IPS DF 6.9 (cell line): ENCODE data around the gene ARPC1A.

Experiments used
- DNase-seq: peaks from one replicate; pipeline ENCODE4 v3.0.0-alpha.2; 2013; ENCODE audit warnings: low read depth, low spot score
- H3K27ac ChIP-seq: one replicate; pipeline ENCODE4 v1.5.1; 2013; ENCODE audit warnings: low read length, control low read depth
- H3K27me3 ChIP-seq: 2 replicates; pipeline ENCODE4 v1.6.1; 2013; ENCODE audit warnings: mild to moderate bottlenecking, low read length; ENCODE audit not compliant: control insufficient read depth, insufficient read depth
- H3K36me3 ChIP-seq: 2 replicates; pipeline ENCODE4 v1.6.1; 2013; ENCODE audit warnings: low read length; ENCODE audit not compliant: control insufficient read depth, insufficient read depth
- H3K4me1 ChIP-seq: 2 replicates; pipeline ENCODE4 v1.6.1; 2013; ENCODE audit warnings: low read length; ENCODE audit not compliant: control insufficient read depth, insufficient read depth
- H3K4me3 ChIP-seq: 2 replicates; pipeline ENCODE4 v1.5.1; 2013; ENCODE audit warnings: mild to moderate bottlenecking, low read length
- H3K9me3 ChIP-seq: 2 replicates; pipeline ENCODE4 v1.6.1; 2013; ENCODE audit warnings: low read length, inconsistent platforms; ENCODE audit not compliant: control insufficient read depth, insufficient read depth
- WGBS: extraction: QIAGEN DNeasy Blood & Tissue Kit; methylation state at CpG from one replicate; pipeline ENCODE4 v1.1.7; 2013; ENCODE audit warnings: mixed read lengths, missing lambda C conversion rate; ENCODE audit not compliant: insufficient read length, insufficient coverage; 5-methylcytosine and 5-hydroxymethylcytosine counted together

ARPC1A gene

DNA sequence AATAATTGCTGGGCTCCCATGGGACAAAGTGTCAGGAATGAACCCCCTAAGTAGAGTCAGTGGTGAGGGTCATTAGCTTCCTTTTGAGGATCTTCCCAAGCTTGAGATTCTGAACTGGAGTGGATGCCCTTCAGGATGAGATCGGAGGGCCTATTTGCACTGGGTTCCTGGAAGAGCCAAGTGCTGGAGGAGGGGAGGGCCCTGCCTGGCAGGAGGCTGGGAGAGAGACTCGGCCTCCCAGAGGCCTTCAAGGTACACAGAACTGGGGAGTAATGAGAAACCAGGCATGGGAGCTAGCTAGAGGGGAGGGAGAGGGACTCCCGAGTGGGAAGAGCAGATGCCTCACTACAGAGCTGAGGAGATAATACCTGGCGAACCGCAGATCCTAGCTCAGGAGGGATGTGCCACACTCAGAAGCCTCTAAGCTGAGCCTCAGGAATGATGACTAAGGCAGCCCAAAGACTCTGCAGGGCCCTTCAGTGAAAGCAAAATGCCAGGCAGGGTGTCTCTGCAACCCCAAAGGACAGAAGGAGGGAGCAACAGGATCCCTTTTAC, 73.3 kb downstream of the ARPC1A start:
- no peak for DNase-seq
- no peak overlapping the region for H3K27ac ChIP-seq
- H3K4me1 ChIP-seq: peaks cover 1% of the 10 kb centered on the region; the same call in 1 of the 2 replicates
- WGBS: no CpG with 5 or more reads among the region's 5 CpGs
- no peak overlapping the region for H3K4me3 ChIP-seq
- H3K36me3 ChIP-seq: peaks cover 46% of the 10 kb centered on the region
- H3K27me3 ChIP-seq: no peaks in the 10 kb centered on the region
- no peaks in the 10 kb centered on the region for H3K9me3 ChIP-seq

DNA sequence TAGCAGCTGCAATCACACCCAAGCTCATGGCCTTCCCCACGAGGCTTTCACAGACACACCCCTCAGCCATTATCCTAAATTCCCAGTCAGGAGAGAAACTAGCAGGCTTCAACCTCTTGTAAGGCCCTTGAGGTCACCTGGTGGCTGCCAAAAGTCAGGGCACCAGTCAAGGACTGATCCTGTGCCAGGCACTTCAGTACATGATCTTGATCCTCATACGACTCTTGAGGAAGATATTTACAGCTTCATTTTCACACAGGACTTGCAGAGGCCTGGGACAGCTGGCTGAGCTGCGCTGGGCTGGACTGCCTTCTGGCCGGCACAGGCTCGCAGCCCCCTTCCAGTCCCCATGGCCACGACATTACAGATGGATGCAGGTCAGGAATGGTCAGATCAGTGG, 73.9 kb downstream of the ARPC1A start:
- no peak overlapping the region for H3K4me3 ChIP-seq
- no peak overlapping the region for H3K27ac ChIP-seq
- H3K4me1 ChIP-seq: no peaks in the 10 kb centered on the region
- H3K9me3 ChIP-seq: no peaks in the 10 kb centered on the region
- peaks cover 51% of the 10 kb centered on the region for H3K36me3 ChIP-seq
- WGBS: no CpG with 5 or more reads among the region's 6 CpGs
- no peaks in the 10 kb centered on the region for H3K27me3 ChIP-seq
- DNase-seq: no peak

DNA sequence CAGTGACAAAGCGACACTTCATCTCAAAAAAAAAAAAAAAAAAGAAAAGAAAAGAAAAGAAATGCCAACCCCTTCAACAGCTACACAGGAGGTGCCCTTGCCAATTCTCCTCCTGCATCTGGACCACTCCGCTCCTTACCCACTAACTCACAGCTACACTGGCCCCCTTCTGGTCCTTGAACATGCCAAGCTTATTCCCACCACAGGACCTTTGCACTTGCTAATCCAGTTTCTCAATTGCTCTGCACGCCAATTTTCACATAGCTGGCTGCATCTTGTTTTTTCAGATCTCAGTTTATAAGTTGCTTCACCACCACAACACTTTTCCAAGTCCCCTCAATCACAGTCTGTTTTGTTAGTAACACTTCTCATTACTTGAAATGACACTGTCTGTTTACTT, 77.2 kb downstream of the ARPC1A start:
- H3K9me3 ChIP-seq: no peaks in the 10 kb centered on the region
- no peaks in the 10 kb centered on the region for H3K4me1 ChIP-seq
- WGBS: no CpG with 5 or more reads among the region's 3 CpGs
- H3K27me3 ChIP-seq: no peaks in the 10 kb centered on the region
- DNase-seq: no peak
- H3K36me3 ChIP-seq: peaks cover 38% of the 10 kb centered on the region; the same call in 1 of the 2 replicates
- H3K4me3 ChIP-seq: no peak overlapping the region
- no peak overlapping the region for H3K27ac ChIP-seq

DNA sequence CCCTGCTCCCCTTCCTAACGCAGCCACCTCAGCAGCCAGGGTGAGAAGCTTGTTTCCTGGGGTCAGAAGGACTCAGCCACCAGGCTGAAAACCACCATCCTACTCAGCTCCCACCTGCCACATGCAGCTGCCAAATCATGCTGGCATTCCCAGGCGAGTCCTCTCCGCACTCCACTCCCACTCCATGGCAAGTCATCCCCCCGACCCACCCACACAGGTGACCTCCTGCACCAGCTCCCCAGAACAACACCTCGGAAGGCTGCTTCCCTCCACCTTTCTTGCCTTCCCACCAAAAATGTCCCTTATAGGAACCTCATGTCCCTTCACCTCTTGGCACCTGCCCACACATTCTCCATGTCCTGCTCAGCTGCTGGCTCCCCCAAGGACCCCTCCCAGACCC, 78.1 kb downstream of the ARPC1A start:
- Histone ChIP-seq H3K9me3 (no peaks in the 10 kb centered on the region), H3K36me3 (peaks cover 34% of the 10 kb centered on the region; the same call in 1 of the 2 replicates)
- no peak for DNase-seq

DNA sequence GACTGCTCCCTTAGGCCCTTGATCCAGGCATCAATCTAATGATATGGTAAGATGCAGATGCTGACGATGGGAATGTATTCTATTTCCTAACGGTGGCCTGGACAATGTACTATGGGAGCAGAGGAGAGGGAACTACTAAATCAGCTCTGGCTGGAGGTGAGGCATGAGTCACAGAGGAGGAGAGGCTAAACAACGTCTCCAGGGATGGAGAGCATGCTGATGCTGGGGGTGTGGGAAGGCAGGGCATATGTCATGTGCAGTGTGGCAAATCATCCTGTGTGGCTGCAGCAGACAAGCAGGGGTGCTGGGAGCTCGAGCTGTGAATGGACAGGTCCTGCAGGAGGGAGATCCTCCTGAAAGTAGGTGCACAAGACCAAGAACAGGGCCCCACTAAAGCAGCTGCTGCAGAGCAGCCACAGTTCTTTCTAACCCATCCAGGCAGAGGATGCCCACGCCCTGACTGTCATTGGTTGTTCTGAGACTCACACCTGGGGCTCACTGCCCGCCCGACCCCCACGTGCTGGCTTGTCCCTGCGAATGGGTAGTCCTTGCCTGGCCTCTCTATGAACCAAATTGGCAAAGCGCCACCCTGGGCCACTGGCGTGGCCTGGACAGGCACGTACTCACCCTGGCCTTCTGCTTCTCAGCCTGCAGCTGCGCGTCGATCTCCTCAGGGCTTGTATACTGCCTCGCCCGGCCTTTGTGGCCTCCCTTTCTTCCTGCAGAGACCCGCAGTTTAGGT, 78.7 kb downstream of the ARPC1A start:
- Histone ChIP-seq H3K27ac (no peak overlapping the region), H3K36me3 (peaks cover 30% of the 10 kb centered on the region; the same call in 1 of the 2 replicates), H3K27me3 (no peaks in the 10 kb centered on the region), H3K4me1 (no peaks in the 10 kb centered on the region), H3K9me3 (no peaks in the 10 kb centered on the region), H3K4me3 (no peak overlapping the region)
- DNase-seq: no peak
- no CpG with 5 or more reads among the region's 18 CpGs for WGBS

More for the DNA sequence above, 78.1 kb downstream of the ARPC1A start:
- Histone ChIP-seq H3K4me1 (no peaks in the 10 kb centered on the region), H3K4me3 (no peak overlapping the region), H3K27me3 (no peaks in the 10 kb centered on the region), H3K27ac (no peak overlapping the region)
- WGBS: no CpG with 5 or more reads among the region's 5 CpGs

DNA sequence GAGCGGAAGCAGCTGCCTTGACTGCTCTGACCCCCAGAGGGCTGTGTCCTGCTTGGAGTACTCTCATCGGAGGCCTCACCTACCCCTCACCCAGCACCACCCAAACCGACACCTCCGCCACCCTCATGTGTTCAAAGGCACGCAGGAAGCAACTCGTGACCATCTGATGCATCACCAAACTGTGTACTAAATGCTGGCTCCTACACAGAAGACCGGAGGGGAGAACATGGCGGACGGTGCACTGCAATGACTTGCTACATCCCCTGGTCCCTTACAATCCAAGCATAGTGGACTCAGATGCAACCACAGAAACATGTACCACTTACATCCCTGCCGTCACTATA, 79.3 kb downstream of the ARPC1A start:
- H3K36me3 ChIP-seq: peaks cover 25% of the 10 kb centered on the region; the same call in 1 of the 2 replicates
- WGBS: no CpG with 5 or more reads among the region's 10 CpGs
- H3K27me3 ChIP-seq: no peaks in the 10 kb centered on the region
- H3K4me1 ChIP-seq: no peaks in the 10 kb centered on the region
- no peak overlapping the region for H3K27ac ChIP-seq
- no peaks in the 10 kb centered on the region for H3K9me3 ChIP-seq
- no peak overlapping the region for H3K4me3 ChIP-seq
- DNase-seq: no peak

DNA sequence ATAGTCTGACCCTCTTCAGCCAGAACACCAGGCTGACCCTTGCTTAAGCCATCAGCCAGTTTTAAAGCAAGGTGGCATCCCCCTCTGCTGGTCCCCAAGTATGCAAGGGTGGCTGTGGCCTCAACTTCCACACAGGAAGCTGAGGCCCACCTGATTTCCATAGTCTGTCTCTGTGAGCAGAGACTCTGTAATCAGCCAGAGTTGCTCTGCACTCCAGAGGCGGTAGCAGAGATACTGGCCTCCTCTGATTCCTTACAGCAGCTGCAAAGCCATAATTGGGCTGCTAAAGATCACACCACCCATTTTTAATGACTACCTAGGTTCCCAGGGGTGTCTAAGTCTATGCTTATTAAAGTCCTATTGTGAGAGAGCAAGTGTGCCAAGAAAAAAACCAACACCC, 80.9 kb downstream of the ARPC1A start:
- H3K4me1 ChIP-seq: no peaks in the 10 kb centered on the region
- WGBS: no CpG with 5 or more reads among the region's 1 CpG
- H3K27ac ChIP-seq: no peak overlapping the region
- H3K4me3 ChIP-seq: no peak overlapping the region
- no peaks in the 10 kb centered on the region for H3K9me3 ChIP-seq
- no peak for DNase-seq
- H3K27me3 ChIP-seq: no peaks in the 10 kb centered on the region
- H3K36me3 ChIP-seq: peaks cover 14% of the 10 kb centered on the region; the same call in 1 of the 2 replicates

DNA sequence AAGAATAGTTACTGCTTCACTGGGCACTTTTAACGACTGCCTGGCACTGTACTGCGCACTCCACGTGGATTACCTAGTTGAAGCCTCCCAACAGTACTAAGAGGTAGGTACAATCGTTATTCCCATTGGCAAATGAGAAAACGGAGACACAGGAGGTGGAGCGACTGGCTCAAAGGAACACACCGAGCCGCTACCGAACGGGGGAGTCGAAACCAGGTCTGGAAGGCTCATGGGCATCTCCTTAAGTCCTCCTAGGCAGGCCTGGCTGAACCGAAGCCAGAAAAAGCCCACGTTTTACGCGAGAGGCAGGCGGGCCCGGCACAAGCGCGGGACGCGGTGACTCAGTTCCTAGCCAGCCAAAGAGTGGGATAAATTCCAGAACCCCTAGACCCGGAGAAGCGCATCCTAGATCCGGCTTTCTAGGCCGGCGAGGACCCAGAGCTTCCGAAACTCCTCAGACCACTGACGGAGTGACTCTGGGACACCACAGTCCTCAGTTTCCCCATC, 82.2 kb downstream of the ARPC1A start:
- no peaks in the 10 kb centered on the region for H3K27me3 ChIP-seq
- DNase-seq: no peak
- H3K27ac ChIP-seq: no peak overlapping the region
- H3K9me3 ChIP-seq: no peaks in the 10 kb centered on the region
- H3K36me3 ChIP-seq: peaks cover 14% of the 10 kb centered on the region; the same call in 1 of the 2 replicates
- no CpG with 5 or more reads among the region's 28 CpGs for WGBS
- H3K4me1 ChIP-seq: no peaks in the 10 kb centered on the region
- H3K4me3 ChIP-seq: peak overlapping the region; percentile 65

DNA sequence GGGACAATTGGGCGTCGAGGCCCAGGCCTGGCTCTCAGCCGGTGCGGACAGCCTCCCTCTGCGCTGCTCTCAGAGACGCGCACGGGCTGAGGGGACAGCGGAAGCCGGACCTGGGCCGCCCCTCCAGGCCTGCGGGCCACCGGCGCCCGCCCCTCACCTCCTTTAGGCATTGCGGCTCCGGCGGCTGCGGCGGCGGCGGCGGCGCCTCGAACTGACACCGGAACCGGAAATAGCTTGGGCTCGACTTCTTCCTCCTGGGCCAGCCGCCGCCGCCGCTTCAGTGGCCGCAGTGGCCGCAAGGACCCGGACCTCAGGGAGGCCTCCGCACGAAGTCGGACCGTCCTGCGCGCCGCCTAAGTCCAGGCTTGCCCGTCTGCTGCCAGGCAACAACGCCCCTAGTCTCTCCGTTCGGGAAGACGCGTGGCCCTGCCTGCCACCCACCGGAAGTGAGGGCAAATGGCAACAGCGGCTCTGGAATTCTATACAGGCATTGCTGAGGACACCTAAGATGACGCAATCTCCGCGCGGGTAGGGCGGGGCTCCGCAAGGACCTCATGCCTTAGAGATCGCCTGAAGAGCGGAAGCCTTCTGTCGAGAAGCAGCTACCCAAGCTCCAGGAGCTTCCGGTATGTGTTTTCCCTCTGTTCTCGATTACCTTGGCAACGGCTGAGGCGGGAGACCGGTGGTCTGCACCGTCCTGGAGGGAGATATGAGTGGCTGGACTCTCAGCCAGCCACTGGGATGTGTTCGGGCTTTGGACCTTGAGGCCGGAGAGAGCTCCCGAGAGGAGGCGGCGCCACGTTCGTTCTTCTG, 82.9 kb downstream of the ARPC1A start, which contains the start of the genes BUD31 and PDAP1:
TSS of gene BUD31 (plus strand) at position 591 of the 813 bp plus-strand sequence. CDS start 2,124 bp downstream, outside the sequence.
TSS of gene PDAP1 (minus strand) at position 219 of the 813 bp plus-strand sequence. CDS start at position 170, 49 bp downstream.
- Histone ChIP-seq H3K27me3 (no peaks in the 10 kb centered on the region), H3K4me3 (peak within 1 kb of the TSS; percentile 65), H3K4me1 (no peaks in the 10 kb centered on the region), H3K27ac (no peak within 1 kb of the TSS), H3K36me3 (peaks cover 12% of the 10 kb centered on the region; the same call in 1 of the 2 replicates), H3K9me3 (no peaks in the 10 kb centered on the region)
- no CpG with 5 or more reads among the region's 72 CpGs for WGBS
- DNase-seq: peak; percentile 74

DNA sequence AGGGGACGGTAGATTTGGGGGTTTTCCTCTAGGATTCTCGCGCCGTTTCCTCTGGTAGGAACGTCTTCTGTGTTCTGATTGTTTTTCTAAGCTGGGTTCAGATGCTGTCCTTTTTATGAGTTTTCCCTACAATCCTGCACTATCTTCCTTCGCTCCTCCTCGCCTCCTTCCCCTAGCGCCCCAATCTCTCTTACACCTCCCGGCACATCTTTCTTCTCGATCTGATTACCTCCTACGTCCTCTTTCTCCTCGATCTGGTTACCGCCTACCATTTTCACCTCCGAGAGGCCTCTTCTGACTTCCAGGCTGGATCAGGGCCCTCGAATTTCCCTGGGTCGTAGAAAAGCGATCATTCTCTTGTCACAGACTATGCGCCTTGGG, 83.5 kb downstream of the ARPC1A start:
- Histone ChIP-seq H3K4me3 (peak overlapping the region; percentile 65), H3K36me3 (peaks cover 6% of the 10 kb centered on the region; the same call in 1 of the 2 replicates), H3K27ac (no peak overlapping the region), H3K27me3 (no peaks in the 10 kb centered on the region), H3K4me1 (no peaks in the 10 kb centered on the region), H3K9me3 (no peaks in the 10 kb centered on the region)
- no CpG with 5 or more reads among the region's 18 CpGs for WGBS
- no peak for DNase-seq
